ENCODE data around the gene C14orf93. TPM values are rescaled to one million over a fixed set of nuclear protein-coding genes. Genes with fewer than 3 reads are reported as not detected.

The C14orf93 gene
- total RNA-seq, 1 donor from 2014 or later, result 10.2 TPM

DNA sequence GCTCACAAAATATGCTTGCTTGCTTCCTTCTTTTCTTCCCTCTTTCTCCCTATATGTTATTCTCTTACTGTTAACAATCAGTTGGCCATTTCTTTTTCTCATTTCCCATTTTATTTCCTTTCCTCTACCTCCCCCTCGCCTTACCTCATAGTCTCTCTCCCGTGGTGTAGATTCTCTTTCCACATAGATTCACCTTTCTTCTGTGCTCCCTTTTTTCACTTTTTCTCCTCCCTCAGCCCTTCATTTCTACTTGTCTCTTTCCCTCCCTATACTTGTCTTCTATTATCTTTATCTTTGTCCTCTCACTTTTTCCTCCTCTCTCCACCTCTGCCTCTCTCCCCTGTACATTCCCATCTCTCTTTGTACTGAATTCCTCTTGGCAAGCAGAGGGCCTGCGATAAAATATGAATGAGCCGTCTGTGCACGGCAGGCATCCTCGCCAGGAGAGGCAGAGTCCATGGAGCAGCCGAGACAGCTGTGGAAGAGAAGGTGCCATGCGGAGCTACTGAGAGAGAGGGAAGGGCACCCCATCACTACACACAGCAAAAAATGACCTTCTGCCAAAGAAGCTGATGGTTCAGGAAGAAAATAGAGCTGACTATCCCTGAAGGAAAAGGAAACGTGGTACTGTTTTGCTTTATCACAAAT is 12.1 kb downstream of the C14orf93 start:
- intact Hi-C loops (cut with micrococcal nuclease), result no loop called here

- intact Hi-C loops (cut with micrococcal nuclease), result no loop called here
Measured at GRCh38 chr14:22996768-22997654, 12.9 kb downstream of the C14orf93 start.

DNA sequence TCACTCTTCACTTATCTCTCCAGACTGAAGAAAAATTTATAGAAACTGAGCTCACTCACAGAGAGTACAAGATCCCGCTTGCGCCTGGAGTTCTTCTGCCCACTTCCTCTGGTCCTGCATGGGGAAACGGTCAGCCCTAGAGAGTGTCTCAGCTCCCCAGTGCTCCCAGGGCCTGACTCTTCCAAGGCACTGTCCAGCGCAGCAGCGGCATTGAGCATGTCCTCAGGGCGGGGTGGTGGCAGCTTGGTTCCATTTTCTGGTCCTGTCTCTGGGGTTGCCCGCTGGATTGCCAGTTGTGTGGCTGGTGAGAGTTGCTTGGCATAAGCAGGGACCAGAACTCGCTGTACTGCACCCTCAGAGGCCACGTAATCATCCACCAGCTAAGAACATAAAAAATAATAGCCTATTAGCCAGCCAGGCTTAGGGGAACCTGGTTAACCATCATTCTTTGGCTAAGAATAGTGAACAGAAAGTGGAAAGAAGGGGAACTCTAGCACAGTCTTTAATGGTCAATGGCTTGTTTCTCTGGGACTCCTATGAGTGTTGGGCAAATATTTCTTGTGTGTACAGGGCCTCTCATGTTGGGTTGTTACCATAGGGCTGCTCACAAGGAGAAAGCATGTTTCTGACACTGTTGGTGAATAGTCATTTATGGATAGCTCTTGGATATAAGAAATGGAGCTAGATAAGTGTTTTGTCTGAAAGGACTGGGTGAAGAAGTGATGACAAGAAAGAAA is 13.9 kb downstream of the C14orf93 start:
- intact Hi-C loops (cut with micrococcal nuclease), result no loop called here

DNA sequence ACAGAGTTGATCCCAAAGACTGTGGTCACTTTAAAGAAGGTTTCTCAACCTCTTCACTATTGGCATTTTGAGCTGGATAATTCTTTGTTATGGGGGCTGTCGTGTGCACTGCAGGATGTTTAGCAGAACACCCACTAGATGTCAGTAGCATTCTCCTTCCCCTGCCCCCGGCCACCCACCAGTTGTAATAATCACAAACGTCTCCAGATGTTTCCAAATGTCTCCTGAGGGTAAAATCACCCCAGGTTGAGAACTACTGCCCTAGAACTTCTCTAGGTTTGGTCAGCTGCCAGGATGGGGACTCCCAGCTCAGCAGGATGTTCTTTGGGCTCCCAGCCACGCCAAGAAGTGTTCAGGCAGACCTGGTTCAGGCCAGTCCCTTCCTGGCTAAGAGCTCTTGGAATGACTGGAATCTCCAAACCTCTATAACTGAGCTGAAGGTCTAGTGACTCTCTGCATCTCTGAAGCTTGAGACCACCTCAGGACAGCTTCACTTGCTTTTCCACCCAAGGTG is 15.1 kb downstream of the C14orf93 start:
- intact Hi-C loops (cut with micrococcal nuclease), result no loop called here

DNA sequence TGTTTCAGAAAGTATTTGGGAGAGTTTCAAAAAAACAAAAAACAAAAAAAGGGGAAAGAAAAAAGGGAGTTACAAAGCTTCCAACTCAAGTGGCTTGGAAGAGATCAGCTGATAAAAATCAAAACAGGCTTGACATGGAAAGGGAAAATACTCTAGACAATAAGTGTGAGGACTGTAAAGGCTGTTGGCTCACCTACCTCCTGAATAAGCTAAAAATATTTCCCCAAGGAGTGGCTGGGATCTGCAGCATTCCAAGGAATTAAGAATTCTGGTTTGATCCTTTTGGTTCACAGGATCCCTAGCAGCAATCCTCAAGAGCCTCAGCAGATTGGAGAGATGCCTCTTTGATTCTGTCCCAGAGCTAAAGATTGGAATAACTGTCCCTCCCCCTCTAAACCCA is 16.4 kb downstream of the C14orf93 start:
- intact Hi-C loops (cut with micrococcal nuclease), result no loop called here

GRCh38 chr14:22991852-22992251 is 18.1 kb downstream of the C14orf93 start:
- intact Hi-C loops (cut with micrococcal nuclease), result no loop called here

DNA sequence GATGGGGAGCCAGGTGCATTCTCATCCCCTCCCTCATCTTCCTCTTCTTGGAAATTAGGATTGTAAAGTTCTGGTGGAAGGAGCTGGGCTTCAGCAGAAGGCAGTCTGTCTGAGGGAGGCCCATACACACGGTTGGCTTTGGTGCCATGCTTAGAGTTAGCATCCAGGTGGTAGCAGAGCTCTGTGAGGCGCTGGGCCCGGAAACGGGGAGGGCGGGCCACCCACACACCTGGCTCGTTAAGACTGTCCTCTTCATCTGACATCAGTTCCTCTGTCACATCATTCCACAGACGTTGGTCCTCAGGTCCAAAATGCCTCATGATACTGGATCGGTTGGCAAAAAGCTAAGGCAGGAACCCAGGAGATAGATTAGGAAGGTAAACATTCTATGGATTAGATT is 22.7 kb downstream of the C14orf93 start:
- intact Hi-C loops (cut with micrococcal nuclease), result loop anchor here (2.0 to 10.0 kb wide), 3 partner anchors 48 to 1072 kb away; partner anchors contain the start of genes PSMB5 and SLC7A8

GRCh38 chr14:22986508-22987054 is 23.4 kb downstream of the C14orf93 start:
- intact Hi-C loops (cut with micrococcal nuclease), result loop anchor here (1.0 to 10.0 kb wide), 4 partner anchors 48 to 1072 kb away; partner anchors contain the start of genes PSMB5 and SLC7A8

GRCh38 chr14:22985894-22986507 is 23.9 kb downstream of the C14orf93 start:
- intact Hi-C loops (cut with micrococcal nuclease), result loop anchor here (1.0 to 10.0 kb wide), 4 partner anchors 49 to 1071 kb away; partner anchors contain the start of genes PSMB5 and SLC7A8

- intact Hi-C loops (cut with micrococcal nuclease), result loop anchor here (5.0 to 10.0 kb wide), 3 partner anchors 200 to 1070 kb away; partner anchors contain the start of gene SLC7A8
Measured at GRCh38 chr14:22984959-22985658, 24.8 kb downstream of the C14orf93 start.

DNA sequence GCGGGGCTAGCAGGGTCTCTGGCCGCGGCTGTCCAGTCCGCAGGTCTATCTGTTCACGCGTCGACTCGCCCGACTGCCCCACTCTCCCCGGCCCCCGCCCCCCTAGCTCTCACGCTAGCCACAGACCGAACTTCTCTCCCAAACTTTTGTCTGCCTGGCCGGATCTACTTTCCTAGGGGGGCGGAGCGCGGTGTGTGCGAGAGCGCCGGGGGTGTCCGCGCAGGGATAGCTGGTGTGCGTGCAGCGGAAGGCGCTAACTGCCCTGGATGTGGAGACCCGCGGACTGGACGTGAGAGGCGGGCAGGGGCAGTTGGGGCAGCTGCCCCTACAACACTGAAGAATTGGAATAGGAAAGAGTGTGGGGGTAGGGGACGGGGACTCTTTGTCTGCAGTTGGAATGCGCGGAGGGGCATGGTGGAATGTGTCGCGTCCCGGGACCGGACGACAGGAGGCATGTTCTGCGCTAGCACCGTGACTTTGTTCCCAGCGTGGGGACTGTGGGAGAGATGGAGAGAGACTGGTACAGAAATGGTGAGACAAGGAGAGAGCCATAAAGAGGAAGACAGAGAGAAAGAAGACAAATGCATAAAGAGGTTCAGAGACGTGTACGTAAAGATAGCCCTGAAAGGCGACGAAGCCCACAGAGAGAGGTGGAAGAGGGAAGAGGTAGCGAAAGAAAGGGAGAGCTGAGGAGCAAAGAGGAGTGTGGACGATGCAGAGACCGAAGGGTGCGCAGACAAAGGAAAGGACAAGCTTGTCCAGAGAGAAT is 27.3 kb downstream of the C14orf93 start, which contains the start of gene AJUBA:
AJUBA (minus strand) TSS at position 75 of the 769 bp plus-strand sequence. CDS start 285 bp downstream, outside the sequence.
- intact Hi-C loops (cut with micrococcal nuclease), result loop anchor here (1.0 to 10.0 kb wide), 9 partner anchors 9 to 1068 kb away; partner anchors contain the start of gene SLC7A8

- intact Hi-C loops (cut with micrococcal nuclease), result loop anchor here (2.0 to 10.0 kb wide), 6 partner anchors 25 to 1067 kb away; partner anchors contain the start of gene SLC7A8
Measured at GRCh38 chr14:22981876-22982476, 28.0 kb downstream of the C14orf93 start.

DNA sequence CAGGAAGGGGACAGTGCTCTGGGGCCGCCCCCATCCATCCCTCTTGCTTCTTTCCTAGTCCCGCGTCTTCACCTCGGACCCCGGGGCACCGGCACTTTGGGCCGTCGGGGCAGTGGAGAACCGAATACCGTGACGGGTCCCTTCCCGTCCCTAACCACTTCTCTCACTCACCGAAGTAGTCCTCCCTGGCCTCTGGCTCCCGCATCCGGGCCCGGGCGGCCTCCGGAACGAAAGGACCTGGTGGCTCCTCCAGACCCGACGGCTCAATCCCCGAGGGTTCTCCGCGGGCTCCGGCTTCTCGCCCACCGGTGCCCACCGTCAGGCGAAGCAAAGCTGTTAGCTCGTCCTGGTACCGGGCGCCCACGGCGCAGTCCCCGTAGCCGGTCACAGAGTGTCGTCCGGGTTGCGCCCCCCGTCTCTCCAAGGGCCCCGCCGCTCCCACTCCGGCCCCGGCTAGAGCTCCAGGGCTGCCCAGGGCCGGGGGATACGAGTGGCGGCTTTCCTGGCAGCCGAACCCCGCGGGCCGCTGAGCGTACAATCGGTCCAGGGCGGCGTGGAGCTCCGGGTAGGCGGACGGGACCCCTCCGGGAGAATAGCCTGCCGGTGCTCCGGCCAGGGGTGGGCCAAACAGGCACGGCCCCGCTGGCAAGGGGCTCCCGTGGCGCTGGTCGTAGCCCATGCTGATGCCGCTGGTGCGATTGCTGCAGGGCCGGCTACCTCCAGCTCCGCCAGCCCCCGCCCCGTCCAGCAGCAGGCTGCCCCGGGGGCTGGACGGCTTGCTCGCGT is 28.7 kb downstream of the C14orf93 start:
- intact Hi-C loops (cut with micrococcal nuclease), result loop anchor here (5.0 to 10.0 kb wide), 3 partner anchors 204 to 1066 kb away; partner anchors contain the start of gene SLC7A8

DNA sequence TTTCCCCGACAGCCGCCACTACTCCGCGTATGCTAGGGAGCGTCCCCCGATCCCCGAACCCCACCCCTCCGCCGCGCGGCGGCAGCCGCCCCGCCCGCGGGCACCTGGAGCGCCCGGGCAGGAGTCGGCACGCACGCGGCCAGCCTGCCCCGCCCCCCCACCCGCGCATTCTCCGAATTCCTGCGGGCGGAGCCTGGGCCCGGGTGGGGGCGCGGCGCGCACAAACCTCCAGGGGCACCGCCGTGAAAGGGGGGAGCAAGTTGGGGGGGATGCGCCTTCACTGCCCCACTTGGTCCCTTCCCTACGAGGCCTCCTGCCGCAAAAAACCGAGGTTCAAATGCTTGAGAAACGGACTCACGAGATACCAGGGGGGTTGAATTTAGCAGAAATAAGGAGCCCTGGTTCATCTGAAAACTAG is 29.3 kb downstream of the C14orf93 start:
- intact Hi-C loops (cut with micrococcal nuclease), result loop anchor here (5.0 to 10.0 kb wide), 3 partner anchors 204 to 1066 kb away; partner anchors contain the start of gene SLC7A8

GRCh38 chr14:22979748-22980392 is 30.1 kb downstream of the C14orf93 start:
- intact Hi-C loops (cut with micrococcal nuclease), result loop anchor here (5.0 to 10.0 kb wide), 3 partner anchors 205 to 1065 kb away; partner anchors contain the start of gene SLC7A8

DNA sequence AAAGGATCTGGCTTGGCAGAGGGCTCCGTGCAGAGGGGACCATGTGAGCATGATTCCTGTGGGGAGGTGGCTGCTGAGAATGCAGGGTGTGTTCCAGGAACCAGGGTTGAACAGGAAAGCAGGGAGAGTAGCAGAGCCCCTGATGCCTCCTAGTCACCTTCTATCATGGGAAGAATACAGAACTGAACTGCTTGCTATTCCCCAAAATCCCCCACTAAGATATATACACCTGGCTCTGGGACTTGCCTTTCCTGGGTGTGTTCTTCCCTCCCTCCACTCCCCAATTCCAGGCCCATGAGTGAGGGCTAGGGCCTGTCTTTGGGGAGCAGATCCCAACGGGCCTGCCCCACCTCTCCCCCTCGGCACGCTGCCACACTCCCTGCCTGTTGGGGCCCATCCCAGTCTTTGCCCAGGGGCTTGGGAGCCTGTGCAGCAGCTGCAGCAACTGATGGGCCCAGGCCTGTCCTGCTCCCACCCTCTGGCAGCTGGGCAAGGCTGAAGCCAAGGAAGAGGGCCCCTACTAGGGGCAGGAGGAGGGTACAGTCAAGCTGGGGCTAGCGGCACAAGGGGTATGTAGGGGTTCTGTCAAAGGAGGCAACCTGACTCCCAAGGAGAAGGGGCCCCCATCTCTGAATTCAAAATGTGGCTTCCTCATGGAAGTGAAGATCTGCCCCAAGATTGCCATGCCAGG is 30.8 kb downstream of the C14orf93 start:
- intact Hi-C loops (cut with micrococcal nuclease), result no loop called here

Measured in T-helper 2 cell treated with Interferon-gamma antibody and Interleukin-4, amounts not matched to agents 100 ng/mL and 5 ng/mL, for 36 hours (primary cell).